Thoracic aorta (tissue), 2 donors: Measurements from ENCODE around the gene CDK5. TPM values are rescaled to one million over a fixed set of nuclear protein-coding genes. Genes with fewer than 3 reads are reported as not detected.
"Not testable (repeated sequence)": the region's sequence is repeated elsewhere in the genome, so short reads cannot be mapped to it uniquely, and the experiment has no call there.

Experiments used
- ATAC-seq: fragments of 150-250 bp; one replicate; pipeline ENCODE4 v1.8.0; 2017; ENCODE audit warnings: low read depth; ENCODE audit not compliant: insufficient number of reproducible peaks, low FRiP score
- DNase-seq: peaks from one replicate; pipeline ENCODE4 v3.0.0-alpha.2; 2020; ENCODE audit warnings: low spot score
- H3K27ac ChIP-seq, 2 donors: fragments of 200-600 bp; sonication (generic); 1 replicate in 1 of 2; 2 replicates in 1 of 2; pipeline ENCODE4 v1.5.1; 2016; ENCODE audit warnings: mild to moderate bottlenecking in 2 of 2, moderate library complexity in 2 of 2
- H3K27me3 ChIP-seq: fragments of 200-600 bp; sonication (generic); replicated peaks from 2 replicates; pipeline ENCODE4 v1.6.0; 2016; ENCODE audit warnings: mild to moderate bottlenecking; ENCODE audit not compliant: insufficient read depth
- H3K36me3 ChIP-seq: fragments of 200-600 bp; sonication (generic); one replicate; pipeline ENCODE4 v1.5.1; 2016
- H3K4me1 ChIP-seq, 2 donors: fragments of 200-600 bp; sonication (generic); 1 replicate in 1 of 2; 2 replicates in 1 of 2; pipeline versions ENCODE4 v1.5.1 to v1.6.0; 2016; ENCODE audit warnings: low read depth in 2 of 2, mild to moderate bottlenecking in 1 of 2; ENCODE audit not compliant: control insufficient read depth in 1 of 2
- H3K4me3 ChIP-seq: fragments of 200-600 bp; sonication (generic); 2 replicates; pipeline ENCODE4 v1.5.1; 2016; ENCODE audit warnings: mild to moderate bottlenecking
- H3K9me3 ChIP-seq: fragments of 200-600 bp; sonication (generic); 2 replicates; pipeline ENCODE4 v1.5.1; 2016
- total RNA-seq, 2 donors: library from RNA; depleted of rRNA; stranded (reverse); fragments of >200 nt; gene quantifications; one replicate each; pipeline versions ENCODE4 v1.1.0 to v1.2.3, GENCODE V29; 2016
- TF ChIP-seq, protein P1 (sequence below): fragments of 200-600 bp; sonication (generic); IDR thresholded peaks from one replicate; pipeline ENCODE4 v1.5.1; 2019; ENCODE audit warnings: antibody characterized with exemption

CDK5 gene
- total RNA-seq, 2 donors from 2014 or later: 1.8 to 3.1 TPM

- TF ChIP-seq, protein P1, sequence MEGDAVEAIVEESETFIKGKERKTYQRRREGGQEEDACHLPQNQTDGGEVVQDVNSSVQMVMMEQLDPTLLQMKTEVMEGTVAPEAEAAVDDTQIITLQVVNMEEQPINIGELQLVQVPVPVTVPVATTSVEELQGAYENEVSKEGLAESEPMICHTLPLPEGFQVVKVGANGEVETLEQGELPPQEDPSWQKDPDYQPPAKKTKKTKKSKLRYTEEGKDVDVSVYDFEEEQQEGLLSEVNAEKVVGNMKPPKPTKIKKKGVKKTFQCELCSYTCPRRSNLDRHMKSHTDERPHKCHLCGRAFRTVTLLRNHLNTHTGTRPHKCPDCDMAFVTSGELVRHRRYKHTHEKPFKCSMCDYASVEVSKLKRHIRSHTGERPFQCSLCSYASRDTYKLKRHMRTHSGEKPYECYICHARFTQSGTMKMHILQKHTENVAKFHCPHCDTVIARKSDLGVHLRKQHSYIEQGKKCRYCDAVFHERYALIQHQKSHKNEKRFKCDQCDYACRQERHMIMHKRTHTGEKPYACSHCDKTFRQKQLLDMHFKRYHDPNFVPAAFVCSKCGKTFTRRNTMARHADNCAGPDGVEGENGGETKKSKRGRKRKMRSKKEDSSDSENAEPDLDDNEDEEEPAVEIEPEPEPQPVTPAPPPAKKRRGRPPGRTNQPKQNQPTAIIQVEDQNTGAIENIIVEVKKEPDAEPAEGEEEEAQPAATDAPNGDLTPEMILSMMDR: no peak
- Histone ChIP-seq H3K9me3 (no peaks in the 10 kb centered on the region), H3K4me1 (peaks cover 7 to 9% of the 10 kb centered on the region in 2 donors), H3K27me3 (no peaks in the 10 kb centered on the region), H3K36me3 (peaks cover 10% of the 10 kb centered on the region), H3K27ac (no peak overlapping the region), H3K4me3 (no peak overlapping the region)
- ATAC-seq (no peak), DNase-seq (no peak)
Observed at GRCh38 chr7:151031011-151031410, 26.7 kb downstream of the CDK5 start.

- ATAC-seq (no peak), DNase-seq (no peak)
- Histone ChIP-seq H3K36me3 (no peaks in the 10 kb centered on the region), H3K4me3 (peak overlapping the region; percentile 89), H3K27ac (peak overlapping the region; percentile 51 to 71), H3K27me3 (no peaks in the 10 kb centered on the region), H3K4me1 (peaks cover 7 to 9% of the 10 kb centered on the region in 2 donors), H3K9me3 (no peaks in the 10 kb centered on the region)
- TF ChIP-seq, protein P1: peak; percentile 4
Observed at GRCh38 chr7:151028948-151029501, 28.7 kb downstream of the CDK5 start.

DNA sequence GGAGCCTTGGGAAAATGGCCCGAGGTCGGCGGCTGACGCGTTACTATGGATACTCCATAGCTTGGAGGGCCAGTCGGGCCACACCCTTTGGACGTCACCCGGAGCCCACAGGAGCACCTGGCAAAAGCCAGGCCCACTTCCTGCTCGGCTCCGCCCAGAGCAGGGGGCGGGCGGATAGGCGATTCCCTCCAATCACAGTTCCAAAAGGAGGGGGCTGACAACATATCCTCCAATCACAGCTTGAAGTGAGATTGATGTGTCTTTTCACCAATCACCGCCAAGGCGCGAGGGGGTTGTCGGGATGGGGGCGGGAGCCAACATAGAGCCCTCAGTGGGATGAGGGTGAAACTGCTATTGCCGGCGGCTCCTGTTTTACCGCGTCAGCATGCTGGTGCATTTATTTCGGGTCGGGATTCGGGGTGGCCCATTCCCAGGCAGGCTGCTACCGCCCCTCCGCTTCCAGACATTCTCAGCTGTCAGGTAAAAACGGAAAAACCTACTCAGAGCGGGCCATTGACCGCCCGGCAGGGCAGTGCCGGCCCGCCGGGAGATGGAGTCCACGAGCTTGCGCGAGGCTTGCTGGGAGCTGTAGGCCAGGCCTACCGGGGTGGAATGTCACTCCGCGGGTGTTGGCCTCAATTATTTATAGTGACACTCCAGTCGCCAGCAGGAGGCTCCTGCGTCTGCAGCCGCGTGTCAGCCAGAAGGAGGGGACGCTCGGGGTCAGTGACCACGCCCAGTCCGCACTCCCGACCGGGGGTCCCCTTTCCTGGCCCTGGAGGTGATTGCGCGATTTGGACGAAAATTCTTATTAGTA is 29.4 kb downstream of the CDK5 start, which contains the start of gene ABCB8:
ABCB8 (plus strand) TSS at position 320 of the 817 bp plus-strand sequence; CDS start at position 386, 66 bp downstream.
- DNase-seq: peak; percentile 98
- Histone ChIP-seq H3K27ac (peak within 1 kb of the TSS; percentile 51 to 71), H3K36me3 (no peaks in the 10 kb centered on the region), H3K27me3 (no peaks in the 10 kb centered on the region), H3K4me1 (peaks cover 7 to 9% of the 10 kb centered on the region in 2 donors), H3K9me3 (no peaks in the 10 kb centered on the region), H3K4me3 (peak within 1 kb of the TSS; percentile 89)
- TF ChIP-seq, protein P1: peak; percentile 53
- peak; percentile 100 for ATAC-seq

- not testable (repeated sequence) for H3K4me1 ChIP-seq, H3K36me3 ChIP-seq, H3K9me3 ChIP-seq, DNase-seq, H3K27me3 ChIP-seq
- peak; percentile 7 for ATAC-seq
- Histone ChIP-seq H3K27ac (peak overlapping the region in 1 of 2 donors; percentile 20), H3K4me3 (peak overlapping the region; percentile 89)
Observed at GRCh38 chr7:151027728-151028130, 30.0 kb downstream of the CDK5 start.

DNA sequence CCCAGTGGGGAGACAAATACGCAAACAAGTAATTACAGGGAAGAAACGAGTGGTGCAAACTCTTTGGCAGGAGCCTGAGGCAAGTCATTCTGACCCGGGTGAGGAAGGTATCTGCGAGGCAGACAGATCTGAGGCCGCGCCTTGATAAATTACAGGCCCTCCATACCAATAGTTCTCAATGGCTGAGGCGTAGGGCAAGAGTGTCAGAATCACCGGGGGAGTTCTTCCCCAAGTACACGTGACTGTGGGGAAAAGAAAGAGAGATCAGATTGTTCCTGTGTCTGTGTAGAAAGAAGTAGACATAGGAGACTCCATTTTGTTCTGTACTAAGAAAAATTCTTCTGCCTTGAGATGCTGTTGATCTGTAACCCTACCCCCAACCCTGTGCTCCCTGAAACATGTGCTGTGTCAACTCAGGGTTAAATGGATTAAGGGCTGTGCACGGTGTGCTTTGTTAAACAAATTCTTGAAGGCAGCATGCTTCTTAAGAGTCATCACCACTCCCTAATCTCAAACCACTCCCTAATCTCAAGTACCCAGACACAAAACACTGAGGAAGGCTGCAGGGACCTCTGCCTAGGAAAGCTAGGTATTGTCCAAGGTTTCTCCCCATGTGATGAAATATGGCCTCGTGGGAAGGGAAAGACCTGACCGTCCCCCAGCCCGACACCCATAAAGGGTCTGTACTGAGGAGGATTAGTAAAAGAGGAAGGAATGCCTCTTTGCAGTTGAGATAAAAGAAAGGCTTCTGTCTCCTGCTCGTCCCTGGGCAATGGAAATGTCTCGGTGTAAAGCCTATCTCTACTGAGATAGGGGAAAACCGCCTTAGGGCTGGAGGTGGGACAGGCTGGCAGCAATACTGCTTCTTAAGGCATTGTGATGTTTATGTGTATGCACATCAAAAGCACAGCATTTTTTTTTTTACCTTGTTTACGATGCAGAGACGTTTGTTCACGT is 30.6 kb downstream of the CDK5 start:
- not testable (repeated sequence) for H3K27ac ChIP-seq, DNase-seq

More for the DNA sequence above, 30.6 kb downstream of the CDK5 start:
- H3K4me3 ChIP-seq: peak overlapping the region; percentile 89
- not testable (repeated sequence) for H3K9me3 ChIP-seq, H3K27me3 ChIP-seq, H3K36me3 ChIP-seq, H3K4me1 ChIP-seq, ATAC-seq
